Keratinocyte (primary cell): ENCODE results near the gene KLK7.

Experiments
- CTCF ChIP-seq, 3 experiments: IDR thresholded peaks in 1 of 3; conservative IDR thresholded peaks in 1 of 3; optimal IDR thresholded peaks in 1 of 3; 2 replicates in 2 of 3; 3 replicates in 1 of 3; pipeline versions ENCODE3 to v1.5.1; 2011; ENCODE audit warnings: low read length in 3 of 3, mild to moderate bottlenecking in 3 of 3, moderate library complexity in 2 of 3, control low read depth in 1 of 3, inconsistent platforms in 1 of 3; ENCODE audit not compliant: insufficient read depth in 2 of 3; ENCODE audit errors: extremely low read depth in 1 of 3
- EZH2 ChIP-seq: IDR thresholded peaks from one replicate; pipeline ENCODE4 v1.6.1; 2012; ENCODE audit warnings: inconsistent platforms, mild to moderate bottlenecking, low read length, moderate library complexity

DNA sequence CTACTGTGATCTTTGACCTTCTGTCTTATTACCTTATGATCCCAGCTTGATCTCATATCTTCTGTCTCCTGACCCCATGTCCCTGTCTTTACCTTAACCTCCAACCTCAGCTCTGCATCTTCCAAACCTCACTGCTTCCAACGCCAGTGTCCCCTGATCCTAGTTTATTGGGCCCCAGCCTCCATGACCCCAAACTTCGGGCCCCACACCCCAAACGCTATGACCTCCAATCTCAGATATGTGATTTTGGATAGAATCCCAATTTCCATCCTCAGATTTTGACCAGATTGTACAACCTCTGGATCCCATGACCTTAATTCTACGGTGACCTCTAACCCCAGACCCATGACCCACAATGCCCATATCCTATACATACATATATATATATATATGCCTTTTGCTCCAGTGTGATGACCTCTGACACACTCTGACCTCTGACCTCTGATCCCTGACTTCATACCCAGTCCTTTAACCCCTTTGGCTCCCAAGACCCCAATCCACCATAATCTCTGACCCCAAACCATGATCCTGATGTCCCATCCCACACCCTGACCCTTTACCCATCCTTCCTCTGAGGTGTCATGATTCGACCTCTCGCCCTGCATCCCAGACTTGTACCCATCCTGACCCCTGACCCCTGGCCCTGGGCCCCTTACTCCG is 47.6 kb upstream of the KLK7 start:
- TF ChIP-seq CTCF (optimal IDR thresholded peaks at IDR 0.05 in 1 of 3, IDR thresholded peaks at IDR 0.05 in 1 of 3, conservative IDR thresholded peaks at IDR 0.05 in 1 of 3; ENCODE audit: extremely low read depth in 1 of 3, insufficient read depth in 2 of 3, low read length in 3 of 3) (no peak), EZH2 (no peak)
